HepG2 (cell line): ENCODE measurements around the gene NRL. TPM values are rescaled to one million over a fixed set of nuclear protein-coding genes. Genes with fewer than 3 reads are reported as not detected.

ENCODE experiments used
- DZIP1 ChIP-seq: sonication (generic); formaldehyde crosslinking; IDR thresholded peaks from 2 replicates; pipeline ENCODE4 v1.5.0; 2020; ENCODE audit warnings: mild to moderate bottlenecking, missing genetic modification reagents
- HNF1B ChIP-seq: sonication (generic); formaldehyde crosslinking; IDR thresholded peaks from 2 replicates; pipeline ENCODE4 v1.5.1; 2020; ENCODE audit warnings: mild to moderate bottlenecking, moderate library complexity, missing genetic modification reagents
- ISX ChIP-seq: sonication (generic); formaldehyde crosslinking; conservative IDR thresholded peaks from 2 replicates; pipeline ENCODE4 v1.5.0; 2020; ENCODE audit warnings: missing genetic modification reagents
- NFKB2 ChIP-seq: sonication (generic); formaldehyde crosslinking; IDR thresholded peaks from 2 replicates; pipeline ENCODE4 v1.4.0; 2020; ENCODE audit warnings: missing genetic modification reagents, borderline replicate concordance
- NR2F6 ChIP-seq, 2 experiments: IDR thresholded peaks; 2 replicates each; pipeline ENCODE4 v1.6.1; 2016; ENCODE audit warnings: antibody characterized with exemption in 1 of 2, mild to moderate bottlenecking in 1 of 2
- PHF20 ChIP-seq: sonication (generic); formaldehyde crosslinking; IDR thresholded peaks from 2 replicates; pipeline ENCODE4 v1.5.0; 2020; ENCODE audit warnings: mild to moderate bottlenecking, missing genetic modification reagents
- PRMT3 ChIP-seq: sonication (generic); formaldehyde crosslinking; IDR thresholded peaks from 2 replicates; pipeline ENCODE4 v1.8.1; 2022; ENCODE audit warnings: low read depth, mild to moderate bottlenecking, moderate library complexity, missing genetic modification reagents, borderline replicate concordance
- RORA ChIP-seq: sonication (generic); formaldehyde crosslinking; IDR thresholded peaks from 2 replicates; pipeline ENCODE4 v1.5.0; 2020; ENCODE audit warnings: mild to moderate bottlenecking, missing genetic modification reagents, moderate library complexity
- SNRNP70 ChIP-seq: fragments of 200-400 bp; formaldehyde crosslinking; IDR thresholded peaks from 2 replicates; pipeline ENCODE4 v1.6.1; 2017; ENCODE audit warnings: mild to moderate bottlenecking, low read depth, low read length, moderate library complexity
- SRSF4 ChIP-seq: fragments of 200-400 bp; formaldehyde crosslinking; IDR thresholded peaks from one replicate; pipeline ENCODE4 v1.6.1; 2018; ENCODE audit warnings: mild to moderate bottlenecking, low read depth, low read length, moderate library complexity; ENCODE audit not compliant: poor library complexity, severe bottlenecking
- YY1 ChIP-seq: IDR thresholded peaks from 2 replicates; pipeline ENCODE4 v1.6.1; 2011; ENCODE audit warnings: low read length, low read depth, moderate library complexity, mild to moderate bottlenecking; ENCODE audit not compliant: insufficient read depth, insufficient replicate concordance
- ZBTB33 ChIP-seq: sonication (generic); formaldehyde crosslinking; IDR thresholded peaks from 2 replicates; pipeline ENCODE4 v1.4.0; 2020; ENCODE audit warnings: missing genetic modification reagents
- ZMYM2 ChIP-seq: sonication (generic); formaldehyde crosslinking; IDR thresholded peaks from 2 replicates; pipeline ENCODE4 v1.8.0; 2022; ENCODE audit warnings: mild to moderate bottlenecking, missing genetic modification reagents
- ZNF20 ChIP-seq: sonication (generic); formaldehyde crosslinking; IDR thresholded peaks from 2 replicates; pipeline ENCODE4 v1.4.0; 2020; ENCODE audit warnings: mild to moderate bottlenecking, moderate library complexity, missing genetic modification reagents
- ZNF205 ChIP-seq: IDR thresholded peaks from 2 replicates; pipeline ENCODE4 v1.6.1; 2018; ENCODE audit warnings: missing biosample characterization, missing genetic modification reagents
- ZNF543 ChIP-seq: sonication (generic); formaldehyde crosslinking; IDR thresholded peaks from 2 replicates; pipeline ENCODE4 v1.4.0; 2020; ENCODE audit warnings: mild to moderate bottlenecking, missing genetic modification reagents
- ZNF737 ChIP-seq: sonication (generic); formaldehyde crosslinking; IDR thresholded peaks from 2 replicates; pipeline ENCODE4 v1.5.0; 2020; ENCODE audit warnings: missing genetic modification reagents, mild to moderate bottlenecking, borderline replicate concordance
- ZNF75D ChIP-seq: sonication (generic); formaldehyde crosslinking; IDR thresholded peaks from 2 replicates; pipeline ENCODE4 v1.8.1; 2023; ENCODE audit warnings: missing genetic modification reagents, mild to moderate bottlenecking, borderline replicate concordance
- ZSCAN5A ChIP-seq: sonication (generic); formaldehyde crosslinking; IDR thresholded peaks from 2 replicates; pipeline ENCODE4 v1.8.0; 2022; ENCODE audit warnings: mild to moderate bottlenecking, missing genetic modification reagents, borderline replicate concordance
- polyA plus RNA-seq, 8 experiments: library from polyadenylated mRNA; depleted of rRNA in 3 of 8; stranded (reverse) in 7 of 8; unstranded in 1 of 8; fragments of >200 nt; fragmentation: Illumina TruSeq in 4 of 8; extraction: Trizol in 4 of 8; gene quantifications; 2 replicates each; pipeline versions ENCODE4 v1.2.1 to v1.2.3, GENCODE V29; 2011 to 2016; ENCODE audit warnings: low read depth in 4 of 8, missing spikeins in 1 of 8, mixed read lengths in 1 of 8; ENCODE audit not compliant: insufficient read depth in 1 of 8
- total RNA-seq, 5 experiments: library from RNA; depleted of rRNA; stranded (reverse); fragments of >200 nt; fragmentation: Illumina TruSeq; extraction: Trizol; gene quantifications; 2 replicates each; pipeline ENCODE4 v1.2.3, GENCODE V29; 2016; ENCODE audit warnings: low read depth in 1 of 5

The NRL gene
- total and polyA plus RNA-seq, 2 of the 13 experiments (the other 11 are each of a cell fraction or from before 2014, with no cell fraction given) = 2.5 to 4.7 TPM

- TF ChIP-seq NFKB2 (CRISPR knock-in tag) (peak; percentile 98), ZMYM2 (CRISPR knock-in tag) (peak; percentile 78), RORA (CRISPR knock-in tag) (no peak), DZIP1 (CRISPR knock-in tag) (no peak), PHF20 (CRISPR knock-in tag) (no peak), ZSCAN5A (CRISPR knock-in tag) (peak; percentile 99), ZNF75D (CRISPR knock-in tag) (no peak), SRSF4 (peak; percentile 99), ZNF543 (CRISPR knock-in tag) (peak; percentile 100), ZBTB33 (0 out of 2 replicates have a peak, but pooled peaks have one; percentile 14), YY1 (peak; percentile 82), ZNF20 (peak; percentile 96), HNF1B (CRISPR knock-in tag) (no peak), SNRNP70 (no peak), ZNF205 (CRISPR knock-in tag) (peak; percentile 96), ZNF737 (no peak), PRMT3 (CRISPR knock-in tag) (no peak), NR2F6 (IDR thresholded peaks at IDR 0.05) (peak; percentile 72), NR2F6 (CRISPR knock-in tag; IDR thresholded peaks at IDR 0.05) (peak; percentile 86), ISX (peak; percentile 95)
Measured at GRCh38 chr14:24093901-24094840, 20.6 kb downstream of the NRL start, which contains the start of gene PCK2 (continued).
